ENCODE data around the gene ATP10A.
"Not testable (repeated sequence)": the region's sequence is repeated elsewhere in the genome, so short reads cannot be mapped to it uniquely, and the experiment has no call there.

Gene ATP10A

DNA sequence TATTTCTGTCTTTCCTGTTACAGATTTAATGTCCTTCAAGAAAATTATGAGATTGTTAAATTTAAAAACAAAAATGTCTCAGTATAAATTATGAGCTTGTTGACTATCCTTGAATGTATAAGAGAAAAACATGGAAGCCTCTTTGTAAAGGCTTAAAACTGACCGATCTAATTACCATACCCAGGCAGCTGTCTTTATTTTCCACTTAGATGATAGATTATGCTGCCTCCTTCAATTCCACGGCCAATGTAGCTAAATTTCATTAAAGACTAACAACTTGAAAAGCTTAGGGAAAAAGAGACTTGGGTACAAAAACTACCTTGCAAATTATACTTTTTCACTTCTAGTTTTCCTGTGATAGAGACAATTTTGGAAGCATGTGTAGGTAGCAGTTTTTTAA lies 88.3 kb downstream of the ATP10A start:
- TF ChIP-seq, protein P1, sequence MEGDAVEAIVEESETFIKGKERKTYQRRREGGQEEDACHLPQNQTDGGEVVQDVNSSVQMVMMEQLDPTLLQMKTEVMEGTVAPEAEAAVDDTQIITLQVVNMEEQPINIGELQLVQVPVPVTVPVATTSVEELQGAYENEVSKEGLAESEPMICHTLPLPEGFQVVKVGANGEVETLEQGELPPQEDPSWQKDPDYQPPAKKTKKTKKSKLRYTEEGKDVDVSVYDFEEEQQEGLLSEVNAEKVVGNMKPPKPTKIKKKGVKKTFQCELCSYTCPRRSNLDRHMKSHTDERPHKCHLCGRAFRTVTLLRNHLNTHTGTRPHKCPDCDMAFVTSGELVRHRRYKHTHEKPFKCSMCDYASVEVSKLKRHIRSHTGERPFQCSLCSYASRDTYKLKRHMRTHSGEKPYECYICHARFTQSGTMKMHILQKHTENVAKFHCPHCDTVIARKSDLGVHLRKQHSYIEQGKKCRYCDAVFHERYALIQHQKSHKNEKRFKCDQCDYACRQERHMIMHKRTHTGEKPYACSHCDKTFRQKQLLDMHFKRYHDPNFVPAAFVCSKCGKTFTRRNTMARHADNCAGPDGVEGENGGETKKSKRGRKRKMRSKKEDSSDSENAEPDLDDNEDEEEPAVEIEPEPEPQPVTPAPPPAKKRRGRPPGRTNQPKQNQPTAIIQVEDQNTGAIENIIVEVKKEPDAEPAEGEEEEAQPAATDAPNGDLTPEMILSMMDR (IDR thresholded peaks at IDR 0.05; ENCODE audit: borderline replicate concordance, insufficient read depth, low read depth, low read length) = no peak
- no peak overlapping the region for H3K4me3 ChIP-seq (ENCODE audit: low read depth, low read length)

DNA sequence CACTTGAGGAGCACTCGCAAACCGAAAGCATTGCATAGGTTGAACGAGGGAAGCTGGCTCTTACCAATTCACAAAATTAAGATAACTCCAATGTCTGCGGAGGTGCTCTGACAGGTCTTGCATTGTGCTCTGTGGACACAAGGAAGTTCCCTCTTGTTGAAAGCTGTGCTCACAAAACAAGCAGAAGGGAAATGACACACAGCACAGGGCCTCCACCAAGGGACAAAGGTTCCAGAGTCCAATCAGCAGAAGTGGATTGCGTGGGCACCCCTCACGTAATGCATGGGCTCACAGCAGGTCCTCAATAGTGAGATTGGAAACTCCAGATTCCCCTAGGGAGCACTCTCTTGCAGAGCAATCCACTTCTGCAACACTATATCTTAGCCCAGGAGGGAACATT lies 89.9 kb downstream of the ATP10A start:
- TF ChIP-seq, protein P1 (IDR thresholded peaks at IDR 0.05; ENCODE audit: borderline replicate concordance, insufficient read depth, low read depth, low read length) = no peak
- H3K4me3 ChIP-seq (ENCODE audit: low read depth, low read length) = no peak overlapping the region

DNA sequence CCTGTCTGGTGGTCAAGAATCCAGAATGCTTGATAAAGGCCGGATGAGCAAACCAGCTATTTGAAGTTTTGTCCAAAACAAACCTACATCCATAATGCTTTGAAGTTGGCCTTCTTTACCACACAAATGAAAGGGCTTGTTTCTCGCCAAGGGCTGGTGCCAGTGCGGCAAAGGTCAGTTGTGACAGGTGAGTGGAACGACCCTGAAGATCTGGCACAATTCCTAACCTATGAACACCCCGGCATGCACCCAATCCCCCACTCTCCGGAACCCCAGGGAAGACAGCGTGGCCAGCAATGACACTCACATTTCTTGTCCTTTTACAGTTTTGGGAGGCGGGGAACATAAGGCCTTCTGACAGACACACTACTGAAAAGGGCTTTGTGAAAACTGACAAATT lies 90.6 kb downstream of the ATP10A start:
- no peak overlapping the region for H3K4me3 ChIP-seq (ENCODE audit: low read depth, low read length)
- TF ChIP-seq, protein P1 (IDR thresholded peaks at IDR 0.05; ENCODE audit: borderline replicate concordance, insufficient read depth, low read depth, low read length) = no peak

DNA sequence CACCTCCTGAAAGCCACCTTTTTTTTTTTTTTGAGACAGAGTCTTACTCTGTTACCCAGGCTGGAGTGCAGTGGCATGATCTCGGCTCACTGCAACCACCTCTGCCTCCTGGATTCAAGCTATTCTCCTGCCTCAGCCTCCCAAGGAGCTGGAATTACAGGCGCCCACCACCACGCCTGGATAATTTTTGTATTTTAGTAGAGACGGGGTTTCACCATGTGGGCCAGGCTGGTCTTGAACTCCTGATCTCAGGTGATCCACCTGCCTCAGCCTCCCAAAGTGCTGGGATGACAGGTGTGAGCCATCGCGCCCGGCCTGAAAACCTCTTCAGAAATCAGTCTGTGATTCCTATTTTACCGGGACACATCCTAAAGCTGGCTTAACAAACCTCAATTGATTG lies 91.4 kb downstream of the ATP10A start:
- H3K4me3 ChIP-seq (ENCODE audit: low read depth, low read length) = not testable (repeated sequence)

DNA sequence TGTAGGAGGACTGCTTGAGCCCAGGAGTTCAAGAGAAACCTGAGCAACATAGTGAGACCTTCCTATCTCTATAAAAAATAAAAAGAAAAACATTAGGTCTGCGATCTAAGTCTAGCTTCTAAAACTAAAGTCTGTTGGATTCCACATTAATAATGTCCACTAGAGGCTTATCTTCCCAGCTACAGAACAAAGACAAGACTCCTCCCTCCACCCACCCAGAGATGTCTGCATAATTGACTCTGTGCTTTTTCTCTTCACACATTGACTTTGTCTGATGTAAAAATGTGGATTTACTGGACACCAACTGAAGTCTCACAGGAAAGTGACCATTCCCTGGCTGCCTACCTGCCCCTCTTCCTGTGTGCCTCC lies 91.8 kb downstream of the ATP10A start:
- TF ChIP-seq, protein P1 (IDR thresholded peaks at IDR 0.05; ENCODE audit: borderline replicate concordance, insufficient read depth, low read depth, low read length) = no peak
- H3K4me3 ChIP-seq (ENCODE audit: low read depth, low read length) = no peak overlapping the region

DNA sequence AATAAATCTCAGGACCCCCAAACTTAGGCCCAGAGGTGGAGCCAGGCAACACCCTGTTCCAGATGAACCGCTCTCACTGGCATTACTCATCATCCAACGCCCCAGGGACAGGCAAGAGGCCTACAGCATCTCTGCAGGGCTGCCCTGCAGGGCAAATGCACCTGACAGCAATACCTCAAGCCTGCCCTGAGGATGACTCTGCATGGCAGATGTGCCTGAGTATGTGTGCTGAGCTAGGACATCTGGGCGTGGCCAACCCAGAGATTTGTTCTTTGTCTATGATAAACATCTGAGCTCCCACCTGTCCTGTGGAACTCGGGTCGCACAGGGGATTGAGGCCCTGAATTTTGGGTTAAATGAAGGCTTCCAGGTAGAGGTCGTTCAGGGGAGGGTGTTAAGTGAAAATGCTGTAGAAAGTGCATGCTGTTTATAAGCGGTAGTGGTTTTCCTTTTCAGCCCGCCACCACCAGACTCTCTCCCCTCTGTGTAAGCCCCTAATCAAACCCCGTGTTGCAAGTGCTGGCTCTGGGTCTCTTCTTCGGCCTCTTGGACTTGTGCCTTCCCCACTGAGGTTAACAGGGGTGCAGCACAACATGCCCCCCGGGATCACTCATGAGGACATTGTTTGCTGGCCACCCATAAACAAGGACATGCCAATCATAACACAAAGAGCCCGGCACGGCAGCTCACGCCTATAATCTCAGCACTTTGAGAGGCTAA lies 92.3 kb downstream of the ATP10A start:
- H3K4me3 ChIP-seq (ENCODE audit: low read depth, low read length) = no peak overlapping the region
- TF ChIP-seq, protein P1 (IDR thresholded peaks at IDR 0.05; ENCODE audit: borderline replicate concordance, insufficient read depth, low read depth, low read length) = no peak

DNA sequence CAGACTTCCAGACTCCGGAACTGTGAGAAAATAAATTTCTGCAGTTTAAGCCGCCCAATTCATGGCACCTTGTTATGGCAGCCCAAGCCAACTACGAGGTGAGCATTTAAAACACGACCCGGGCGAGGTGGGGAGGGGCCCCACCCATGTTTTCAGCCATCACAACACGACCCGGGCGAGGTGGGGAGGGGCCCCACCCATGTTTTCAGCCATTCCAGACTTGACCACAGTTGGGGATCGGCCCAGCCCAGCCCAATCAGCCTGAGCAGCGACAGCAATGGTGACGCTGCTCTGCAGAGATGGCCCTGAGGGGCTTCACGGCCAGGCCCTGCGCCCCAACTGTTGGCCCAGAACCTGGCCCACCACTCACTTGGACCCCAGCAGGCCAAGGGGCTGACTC lies 93.1 kb downstream of the ATP10A start:
- TF ChIP-seq, protein P1 (IDR thresholded peaks at IDR 0.05; ENCODE audit: borderline replicate concordance, insufficient read depth, low read depth, low read length) = no peak
- H3K4me3 ChIP-seq (ENCODE audit: low read depth, low read length) = no peak overlapping the region

Measured in GM12875 (cell line).